Psoas muscle (tissue), 8 donors: ENCODE measurements around the gene RPL22. TPM values are rescaled to one million over a fixed set of nuclear protein-coding genes. Genes with fewer than 3 reads are reported as not detected.

Source experiments
- ATAC-seq, 4 donors: fragments of 200-7000 bp; cut with Tn5 transposase; one replicate each; pipeline ENCODE4 v1.9.1; 2020; ENCODE audit warnings: moderate library complexity in 3 of 4, mild to moderate bottlenecking in 2 of 4
- DNase-seq, 2 donors: peaks; one replicate each; pipeline ENCODE4 v3.0.0-alpha.2; 2020
- H3K27ac ChIP-seq: fragments of 200-600 bp; one replicate; pipeline ENCODE4 v1.8.0; 2022
- H3K27me3 ChIP-seq, 3 donors: fragments of 200-600 bp in 1 of 3; one replicate each; pipeline versions ENCODE4 v1.6.1 to v1.8.0; 2013 to 2022; ENCODE audit warnings: low read length in 2 of 3, mild to moderate bottlenecking in 2 of 3, moderate library complexity in 1 of 3; ENCODE audit not compliant: insufficient read depth in 3 of 3
- H3K36me3 ChIP-seq, 2 donors: fragments of 200-600 bp in 1 of 2; one replicate each; pipeline versions ENCODE4 v1.6.1 to v1.8.0; 2013 to 2022; ENCODE audit warnings: low read depth in 1 of 2, mild to moderate bottlenecking in 1 of 2, moderate library complexity in 1 of 2; ENCODE audit not compliant: insufficient read depth in 1 of 2
- H3K4me1 ChIP-seq: fragments of 200-600 bp; one replicate; pipeline ENCODE4 v1.8.0; 2022
- H3K4me3 ChIP-seq: fragments of 200-600 bp; one replicate; pipeline ENCODE4 v1.8.0; 2022; ENCODE audit warnings: mild to moderate bottlenecking
- H3K9me3 ChIP-seq: fragments of 200-600 bp; one replicate; pipeline ENCODE4 v1.8.0; 2022
- CTCF ChIP-seq: fragments of 200-600 bp; IDR thresholded peaks from one replicate; pipeline ENCODE4 v1.8.0; 2022; ENCODE audit warnings: antibody characterized with exemption
- WGBS, 3 donors: extraction: QIAGEN DNeasy Blood & Tissue Kit; methylation state at CpG; one replicate each; pipeline versions ENCODE4 v1.1.6 to v1.1.7; 2013; 5-methylcytosine and 5-hydroxymethylcytosine counted together
- intact Hi-C, 2 donors: fragments of 100-400 bp; cut with DNase I; formaldehyde crosslinking; loops; one replicate each; pipeline versions ENCODE4 v1.11.0 to v1.14.2; 2022
- polyA plus RNA-seq, 3 donors: library from polyadenylated mRNA; stranded (reverse); fragments of 200-250 nt; gene quantifications; one replicate each; pipeline ENCODE4 v1.2.3, GENCODE V29; 2013
- total RNA-seq, 4 donors: library from RNA; stranded (reverse); fragmentation: NEBNext Ultra II Directional in 2 of 4; extraction: Animal tissue kit (Norgen Biotek cat#: 25700) in 2 of 4; gene quantifications; one replicate each; pipeline versions ENCODE4 v1.2.1 to v1.2.4, GENCODE V29; 2021 to 2023
- donor health status: healthy with polysubstance abuse.
- donor health status: DM: no; HTN: no; CAD: no; lungs with moderate emphysema.
- donor health status: Bipolar disorder and iron deficiency.
- donor health status: healthy.
- donor health status: DM: yes; HTN: yes; CAD: no.
- donor health status: DM: no; HTN: no; CAD: no.
- donor health status: DM: no; HTN: no; CAD: no.
- donor health status: DM: yes; HTN: yes; CAD: no.

The RPL22 gene
- total and polyA plus RNA-seq, 7 donors: 285 to 417 (median 313) TPM

- H3K4me1 ChIP-seq: no peaks in the 10 kb centered on the region
- intact Hi-C loops: no loop called here
- no peaks in the 10 kb centered on the region for H3K36me3 ChIP-seq
- H3K27ac ChIP-seq: no peak overlapping the region
- H3K4me3 ChIP-seq: no peak overlapping the region
- DNase-seq (peak in 1 of 2 donors; percentile 51), ATAC-seq (peak; percentile 59 to 78 (median 72))
- no peaks in the 10 kb centered on the region for H3K9me3 ChIP-seq
- TF ChIP-seq CTCF: no peak
- peaks cover 0 to 48% (median 19%) of the 10 kb centered on the region in 3 donors for H3K27me3 ChIP-seq
- WGBS, 3 donors: 2 to 4% (median 3%) methylated on average over 38 to 53 of the region's 53 CpGs
Measured at GRCh38 chr1:6148497-6149241, 50.7 kb downstream of the RPL22 start.

DNA sequence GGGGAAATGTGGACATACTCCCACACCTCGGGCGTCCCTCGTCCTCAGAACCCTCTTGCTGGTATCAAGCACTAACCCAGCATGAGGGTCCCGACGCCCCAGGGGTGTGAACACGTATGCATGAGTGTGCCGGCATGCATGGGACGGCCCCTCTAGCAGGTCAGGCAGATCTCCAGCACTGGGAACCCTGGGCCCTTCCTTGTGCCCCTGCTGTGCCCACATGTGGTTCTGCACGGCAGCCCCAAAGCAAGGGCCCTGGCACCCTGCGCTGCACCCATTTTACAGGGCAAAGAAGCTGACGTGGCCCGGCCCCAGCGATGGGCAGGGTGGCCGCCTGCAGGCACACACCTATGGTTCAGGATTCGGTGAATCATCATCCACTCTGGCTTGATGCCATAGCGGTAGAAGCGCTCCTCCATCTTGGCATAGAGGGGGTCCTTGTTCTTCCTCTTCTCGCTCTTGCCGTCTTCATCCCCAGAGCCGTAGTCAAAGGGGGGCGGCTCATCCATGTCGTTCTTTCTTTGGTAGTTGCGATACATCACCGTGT lies 53.5 kb downstream of the RPL22 start:
- 83 to 87% (median 86%) methylated on average over 24 of the region's 24 CpGs for WGBS, 3 donors
- no peak for ATAC-seq
- no peaks in the 10 kb centered on the region for H3K4me1 ChIP-seq
- H3K4me3 ChIP-seq: no peak overlapping the region
- no peak for DNase-seq
- no peak for TF ChIP-seq CTCF
- intact Hi-C loops: no loop called here
- H3K27me3 ChIP-seq: peaks cover 0 to 37% (median 19%) of the 10 kb centered on the region in 3 donors
- no peaks in the 10 kb centered on the region for H3K9me3 ChIP-seq
- no peaks in the 10 kb centered on the region for H3K36me3 ChIP-seq
- H3K27ac ChIP-seq: no peak overlapping the region

GRCh38 chr1:6145396-6145750 lies 54.0 kb downstream of the RPL22 start:
- H3K27ac ChIP-seq: no peak overlapping the region
- no peaks in the 10 kb centered on the region for H3K4me1 ChIP-seq
- H3K4me3 ChIP-seq: no peak overlapping the region
- WGBS, 3 donors: 51 to 59% (median 54%) methylated on average over 2 of the region's 2 CpGs
- H3K36me3 ChIP-seq: no peaks in the 10 kb centered on the region
- H3K27me3 ChIP-seq: peaks cover 0 to 37% (median 19%) of the 10 kb centered on the region in 3 donors
- DNase-seq: no peak
- H3K9me3 ChIP-seq: no peaks in the 10 kb centered on the region
- no peak for ATAC-seq
- intact Hi-C loops: no loop called here
- TF ChIP-seq CTCF: no peak

DNA sequence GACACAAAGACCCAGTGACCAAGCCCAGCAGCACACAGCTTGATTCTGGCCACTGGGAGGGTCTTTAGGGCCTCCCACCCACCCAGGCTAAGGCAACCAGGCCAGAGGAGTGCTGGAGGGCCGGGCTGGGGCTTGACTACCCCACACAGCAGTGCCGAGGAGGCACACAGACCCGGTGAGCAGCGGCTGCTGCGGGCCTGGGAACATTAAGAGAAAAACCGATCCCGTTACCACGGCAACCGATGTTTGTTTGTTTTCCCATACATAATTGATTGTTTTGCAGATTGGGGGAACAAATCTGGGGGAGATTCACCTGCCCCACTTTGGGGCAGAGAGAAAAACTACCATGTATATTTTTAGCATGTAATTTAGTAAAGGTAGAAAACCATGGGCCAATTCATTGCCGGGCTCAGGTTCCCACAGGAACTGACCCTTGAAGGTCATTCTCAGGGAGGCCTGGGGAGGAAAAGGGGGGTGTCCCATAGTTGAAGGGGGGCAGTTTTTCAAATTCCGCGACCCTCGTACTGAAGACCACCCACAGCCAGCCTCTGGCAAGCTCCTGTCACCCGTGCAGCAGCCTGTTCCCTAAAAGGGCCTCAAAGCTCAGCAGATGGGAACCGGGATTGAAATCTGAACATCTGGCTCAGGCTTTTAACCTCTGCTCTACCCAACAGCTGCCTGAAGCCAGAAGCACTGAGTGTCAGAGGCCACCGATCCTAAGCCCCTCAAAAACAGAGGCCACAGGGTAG lies 54.6 kb downstream of the RPL22 start:
- Histone ChIP-seq H3K27ac (no peak overlapping the region), H3K9me3 (no peaks in the 10 kb centered on the region), H3K4me3 (no peak overlapping the region), H3K4me1 (no peaks in the 10 kb centered on the region), H3K27me3 (peaks cover 0 to 37% (median 19%) of the 10 kb centered on the region in 3 donors), H3K36me3 (no peaks in the 10 kb centered on the region)
- intact Hi-C loops: no loop called here
- DNase-seq (no peak), ATAC-seq (no peak)
- TF ChIP-seq CTCF: no peak
- WGBS, 3 donors: 16 to 30% (median 18%) methylated on average over 16 of the region's 16 CpGs
